Spleen (tissue), 7 donors: ENCODE results near the gene KIF19.

Source experiments
- POLR2A ChIP-seq, 3 donors: fragments of 450-650 bp; IDR thresholded peaks; one replicate each; pipeline ENCODE4 v1.5.1; 2017; ENCODE audit warnings: antibody characterized with exemption in 3 of 3, mild to moderate bottlenecking in 1 of 3
- POLR2AphosphoS5 ChIP-seq, 3 donors: sonication (generic); formaldehyde crosslinking; IDR thresholded peaks; one replicate each; pipeline ENCODE4 v1.5.1; 2017; ENCODE audit warnings: antibody characterized with exemption in 3 of 3
- TF ChIP-seq, protein P1 (sequence below), 11 experiments: fragments of 200-600 bp in 7 of 11; fragments of 450-650 bp in 4 of 11; sonication (generic) in 4 of 11; IDR thresholded peaks in 8 of 11; conservative IDR thresholded peaks in 3 of 11; 1 replicate in 7 of 11; 2 replicates in 4 of 11; pipeline versions ENCODE4 v1.4.0 to v1.8.0; 2016 to 2021; ENCODE audit warnings: antibody characterized with exemption in 11 of 11, inconsistent platforms in 4 of 11, mild to moderate bottlenecking in 1 of 11
- donor health status: DM: no; HTN: no; CAD: no; lungs with moderate emphysema.
- donor health status: DM: no; HTN: no; CAD: no.
- donor health status: DM: no; HTN: no; CAD: no.

- TF ChIP-seq, protein P1, sequence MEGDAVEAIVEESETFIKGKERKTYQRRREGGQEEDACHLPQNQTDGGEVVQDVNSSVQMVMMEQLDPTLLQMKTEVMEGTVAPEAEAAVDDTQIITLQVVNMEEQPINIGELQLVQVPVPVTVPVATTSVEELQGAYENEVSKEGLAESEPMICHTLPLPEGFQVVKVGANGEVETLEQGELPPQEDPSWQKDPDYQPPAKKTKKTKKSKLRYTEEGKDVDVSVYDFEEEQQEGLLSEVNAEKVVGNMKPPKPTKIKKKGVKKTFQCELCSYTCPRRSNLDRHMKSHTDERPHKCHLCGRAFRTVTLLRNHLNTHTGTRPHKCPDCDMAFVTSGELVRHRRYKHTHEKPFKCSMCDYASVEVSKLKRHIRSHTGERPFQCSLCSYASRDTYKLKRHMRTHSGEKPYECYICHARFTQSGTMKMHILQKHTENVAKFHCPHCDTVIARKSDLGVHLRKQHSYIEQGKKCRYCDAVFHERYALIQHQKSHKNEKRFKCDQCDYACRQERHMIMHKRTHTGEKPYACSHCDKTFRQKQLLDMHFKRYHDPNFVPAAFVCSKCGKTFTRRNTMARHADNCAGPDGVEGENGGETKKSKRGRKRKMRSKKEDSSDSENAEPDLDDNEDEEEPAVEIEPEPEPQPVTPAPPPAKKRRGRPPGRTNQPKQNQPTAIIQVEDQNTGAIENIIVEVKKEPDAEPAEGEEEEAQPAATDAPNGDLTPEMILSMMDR (IDR thresholded peaks at IDR 0.05 in 8 of 11, conservative IDR thresholded peaks at IDR 0.05 in 3 of 11), result no peak
- TF ChIP-seq POLR2A (IDR thresholded peaks at IDR 0.05) (no peak), POLR2AphosphoS5 (IDR thresholded peaks at IDR 0.05) (no peak)
These were observed 6.1 kb downstream of the KIF19 start for GRCh38 chr17:74332017-74332650.
